GM12865 (cell line): ENCODE results near the gene ZNF155.

ENCODE experiments used
- DNase-seq: peaks from one replicate; pipeline ENCODE4 v3.0.0; 2010; ENCODE audit warnings: low read depth
- H3K4me3 ChIP-seq: 2 replicates; pipeline ENCODE4 v1.5.1; 2011; ENCODE audit warnings: mild to moderate bottlenecking, low read depth, low read length, control low read depth
- CTCF ChIP-seq: IDR thresholded peaks from 2 replicates; pipeline ENCODE4 v1.5.1; 2011; ENCODE audit warnings: low read length, control low read depth, low read depth, inconsistent platforms; ENCODE audit not compliant: insufficient read depth; ENCODE audit errors: missing control alignments

Gene ZNF155

DNA sequence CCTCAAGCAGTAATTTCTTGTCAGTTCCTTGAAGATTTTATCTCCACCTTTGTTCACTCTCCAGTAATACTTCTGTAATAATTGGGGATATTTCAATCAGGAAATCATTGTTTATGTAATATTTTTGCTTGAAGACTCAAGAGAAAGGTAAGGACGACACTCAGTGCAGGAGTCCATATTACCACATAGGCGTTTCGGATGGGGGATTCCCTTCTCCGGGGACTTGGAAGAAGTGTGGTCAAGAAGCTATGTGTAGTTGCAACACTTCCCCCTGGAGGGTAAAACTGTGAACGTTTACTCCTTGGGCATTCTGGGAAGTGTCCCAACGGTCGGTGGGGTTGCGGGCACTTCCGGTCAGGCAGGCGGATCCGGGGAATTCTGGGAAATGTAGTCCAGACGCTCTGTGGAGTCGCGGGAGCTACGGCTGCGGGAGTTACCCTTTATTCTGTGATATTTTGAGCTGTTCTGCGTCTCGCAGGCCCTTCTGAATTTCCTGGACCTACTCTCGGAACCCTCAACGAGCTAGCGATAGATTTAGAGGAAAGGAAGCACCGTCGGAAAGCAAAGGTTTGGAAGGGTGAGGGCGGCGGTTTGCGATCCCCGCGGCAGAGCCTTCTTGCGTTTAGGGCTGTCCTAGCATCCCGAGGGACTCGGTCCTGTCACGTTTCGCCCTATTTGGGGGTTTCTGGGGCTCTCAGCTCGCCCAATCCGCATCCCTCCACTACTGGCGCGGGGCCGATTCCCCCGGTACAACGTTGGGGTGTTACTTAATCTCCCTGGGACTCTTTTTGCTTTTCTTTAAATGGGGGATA is 32.9 kb upstream of the ZNF155 start, which contains the start of gene ZNF221:
ZNF221 (plus strand) TSS at position 395 of the 812 bp plus-strand sequence. CDS start 11,499 bp downstream, outside the sequence.
- H3K4me3 ChIP-seq = peak within 1 kb of the TSS; percentile 95
- peak; percentile 94 for DNase-seq
- peak; percentile 36 for TF ChIP-seq CTCF

- no peak for TF ChIP-seq CTCF
- peak; percentile 20 for DNase-seq
These were observed 27.2 kb upstream of the ZNF155 start for GRCh38 chr19:43956827-43957226.

DNA sequence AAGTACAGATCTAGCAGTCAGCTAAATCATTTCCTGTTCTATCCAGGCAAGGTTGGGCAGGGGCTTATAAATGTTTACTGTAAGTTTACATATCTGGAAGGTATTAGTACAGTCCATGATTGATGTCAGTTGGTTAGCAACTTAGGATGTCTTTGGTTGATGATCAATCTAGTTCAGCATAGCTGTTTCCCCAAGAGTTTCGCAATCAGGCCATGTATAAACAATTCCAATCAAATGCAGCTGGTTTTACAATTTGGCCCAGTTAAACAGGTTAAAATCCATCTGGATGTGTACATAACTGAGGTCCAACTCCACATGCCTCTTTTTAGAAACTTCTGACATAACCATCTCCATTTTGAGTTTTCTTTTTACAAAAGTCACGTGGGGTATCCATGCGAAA is 26.1 kb upstream of the ZNF155 start:
- TF ChIP-seq CTCF = no peak
- H3K4me3 ChIP-seq = no peak overlapping the region
- no peak for DNase-seq

More at GRCh38 chr19:43956827-43957226, 27.2 kb upstream of the ZNF155 start:
- H3K4me3 ChIP-seq = no peak overlapping the region

- no peak for TF ChIP-seq CTCF
- H3K4me3 ChIP-seq = no peak overlapping the region
- DNase-seq = no peak
These were observed 23.6 kb upstream of the ZNF155 start for GRCh38 chr19:43960411-43960810.

- DNase-seq = no peak
- no peak for TF ChIP-seq CTCF
- no peak overlapping the region for H3K4me3 ChIP-seq
These were observed 17.8 kb upstream of the ZNF155 start for GRCh38 chr19:43966079-43966694.

GRCh38 chr19:43976732-43977131 is 7.3 kb upstream of the ZNF155 start:
- no peak for TF ChIP-seq CTCF
- no peak overlapping the region for H3K4me3 ChIP-seq
- no peak for DNase-seq

DNA sequence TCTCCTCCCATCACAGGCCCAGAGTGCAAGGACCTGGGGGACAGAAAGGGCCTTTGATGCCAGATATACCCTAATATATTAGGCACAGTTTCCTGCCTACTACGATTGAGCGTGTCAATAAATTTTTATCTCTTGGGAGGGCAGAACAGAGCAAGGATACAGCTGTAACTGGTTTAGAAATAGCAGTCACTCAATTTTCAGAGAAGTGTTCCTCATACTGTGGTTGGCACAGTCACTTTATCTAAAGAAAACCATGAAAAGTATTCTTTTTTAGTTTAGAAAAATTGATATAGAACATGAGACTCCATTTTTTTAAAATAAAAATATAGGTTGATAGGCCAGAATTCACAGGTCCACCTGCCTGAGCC is 460 bp upstream of the ZNF155 start:
- TF ChIP-seq CTCF = no peak
- H3K4me3 ChIP-seq = peak overlapping the region; percentile 59
- no peak for DNase-seq
